Neural progenitor cell (in vitro differentiated cells): Measurements from ENCODE around the gene DENND5B.

ENCODE experiments used
- EZH2 ChIP-seq: fragments of 200-600 bp; sonication (generic); IDR thresholded peaks from 2 replicates; pipeline ENCODE4 v1.6.1; 2017; ENCODE audit warnings: antibody characterized with exemption, mild to moderate bottlenecking, moderate library complexity
- EZH2phosphoT487 ChIP-seq: fragments of 200-600 bp; sonication (generic); IDR thresholded peaks from 2 replicates; pipeline ENCODE4 v1.6.1; 2017; ENCODE audit warnings: antibody characterized with exemption
- TF ChIP-seq, protein P1 (sequence below): fragments of 200-600 bp; sonication (generic); IDR thresholded peaks from 2 replicates; pipeline ENCODE4 v1.5.1; 2017; ENCODE audit warnings: antibody characterized with exemption, mild to moderate bottlenecking

DNA sequence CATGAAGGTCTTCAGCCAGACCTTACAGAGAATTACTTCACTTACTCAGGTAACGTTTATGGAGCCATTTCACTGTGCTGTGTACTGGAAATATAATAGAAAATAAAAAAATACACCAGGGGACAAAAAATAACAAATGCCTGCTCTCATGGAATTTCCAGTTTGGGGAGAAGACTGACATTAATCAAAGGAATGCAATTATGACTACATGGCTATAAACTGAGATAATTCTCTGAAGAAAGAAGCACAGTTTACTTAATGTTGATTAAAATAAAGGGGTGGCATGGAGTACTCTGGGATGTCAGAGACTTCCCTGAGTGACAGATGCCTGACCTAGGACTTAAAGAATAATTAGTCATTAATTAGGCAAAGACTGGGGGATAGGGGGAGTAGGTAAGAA is 59.0 kb downstream of the DENND5B start:
- no peak for TF ChIP-seq EZH2
- TF ChIP-seq EZH2phosphoT487 = no peak
- TF ChIP-seq, protein P1, sequence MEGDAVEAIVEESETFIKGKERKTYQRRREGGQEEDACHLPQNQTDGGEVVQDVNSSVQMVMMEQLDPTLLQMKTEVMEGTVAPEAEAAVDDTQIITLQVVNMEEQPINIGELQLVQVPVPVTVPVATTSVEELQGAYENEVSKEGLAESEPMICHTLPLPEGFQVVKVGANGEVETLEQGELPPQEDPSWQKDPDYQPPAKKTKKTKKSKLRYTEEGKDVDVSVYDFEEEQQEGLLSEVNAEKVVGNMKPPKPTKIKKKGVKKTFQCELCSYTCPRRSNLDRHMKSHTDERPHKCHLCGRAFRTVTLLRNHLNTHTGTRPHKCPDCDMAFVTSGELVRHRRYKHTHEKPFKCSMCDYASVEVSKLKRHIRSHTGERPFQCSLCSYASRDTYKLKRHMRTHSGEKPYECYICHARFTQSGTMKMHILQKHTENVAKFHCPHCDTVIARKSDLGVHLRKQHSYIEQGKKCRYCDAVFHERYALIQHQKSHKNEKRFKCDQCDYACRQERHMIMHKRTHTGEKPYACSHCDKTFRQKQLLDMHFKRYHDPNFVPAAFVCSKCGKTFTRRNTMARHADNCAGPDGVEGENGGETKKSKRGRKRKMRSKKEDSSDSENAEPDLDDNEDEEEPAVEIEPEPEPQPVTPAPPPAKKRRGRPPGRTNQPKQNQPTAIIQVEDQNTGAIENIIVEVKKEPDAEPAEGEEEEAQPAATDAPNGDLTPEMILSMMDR = no peak
